Measurements from ENCODE around the gene CCNY. TPM values are rescaled to one million over a fixed set of nuclear protein-coding genes. Genes with fewer than 3 reads are reported as not detected.

The CCNY gene
- total and polyA plus RNA-seq, 2 of the 13 experiments (the other 11 are each of a cell fraction or from before 2014, with no cell fraction given), result 48.2 to 54.7 TPM

DNA sequence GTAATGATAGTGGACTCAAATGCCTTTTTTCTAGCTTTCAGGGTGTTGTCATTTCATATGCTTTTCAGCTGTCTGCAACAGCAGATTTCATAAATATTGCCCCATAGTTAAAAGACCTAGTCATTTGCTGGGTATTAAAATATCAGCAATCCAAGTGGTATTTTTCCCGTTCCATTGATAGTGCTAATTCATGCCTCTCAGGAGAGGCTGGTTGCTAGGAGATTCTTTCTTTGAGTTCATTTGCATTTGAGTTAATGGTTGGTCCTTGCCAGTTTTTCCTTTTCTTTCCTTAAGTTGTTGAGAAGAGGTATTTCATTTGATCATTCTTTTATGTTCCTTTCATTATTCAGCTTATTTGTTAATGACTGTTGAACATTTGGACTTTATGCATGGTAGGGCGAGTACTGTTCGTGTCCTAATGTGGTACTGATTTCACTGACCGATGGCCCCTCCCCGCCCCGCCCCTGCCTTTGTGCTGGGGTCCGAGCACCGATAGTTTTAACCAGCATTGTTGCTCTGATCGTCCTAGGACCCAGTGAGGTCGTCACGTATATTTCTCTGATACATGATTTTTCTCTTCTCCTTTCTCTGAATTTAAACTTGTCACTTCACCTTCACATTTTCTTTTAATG is 128.6 kb downstream of the CCNY start:
- CTCF ChIA-PET (ENCODE audit: low intra/inter-chr PET ratio, low total read pairs), result no interaction called here
- Histone ChIP-seq H3K27me3 (ENCODE audit: control insufficient read depth in 1 of 2, insufficient read depth in 2 of 2, low read length in 2 of 2) (no peaks in the 10 kb centered on the region), H3K36me3 (replicated peaks in 1 of 2; ENCODE audit: control insufficient read depth in 1 of 2, insufficient read depth in 2 of 2, low read length in 2 of 2) (no peaks in the 10 kb centered on the region), H3K9ac (ENCODE audit: insufficient read depth, low read depth, low read length) (no peak overlapping the region), H3K4me1 (ENCODE audit: insufficient read depth, low read length) (peaks cover 79% of the 10 kb centered on the region), H3K9me3 (ENCODE audit: low read length) (no peaks in the 10 kb centered on the region), H3K4me3 (replicated peaks in 1 of 3; ENCODE audit: insufficient read depth in 1 of 3, low read depth in 2 of 3, low read length in 3 of 3) (no peak overlapping the region), H4K20me1 (ENCODE audit: insufficient read depth, low read length) (peaks cover 32% of the 10 kb centered on the region), H2AFZ (ENCODE audit: low read length) (no peak overlapping the region), H3K27ac (ENCODE audit: extremely low read length, insufficient read depth, low read length) (no peak overlapping the region), H3K79me2 (ENCODE audit: insufficient read depth, low read length) (peaks cover 86% of the 10 kb centered on the region), H3K4me2 (ENCODE audit: low read depth, low read length) (no peak overlapping the region)
- no peak for ATAC-seq
- POLR2A ChIA-PET, result no interaction called here
- no peak for DNase-seq (ENCODE audit: low spot score)
- in situ Hi-C loops (cut with HindIII; ENCODE audit: extremely low pct_ligation_motif_present, low pct_unique_long_range_greater_than_20kb) (no loop called here), intact Hi-C loops (cut with micrococcal nuclease; ENCODE audit: unreplicated experiment) (no loop called here)
- FAIRE-seq, result no peak
- BruUV-seq (replicated peaks), result no TSS peak
- WGBS (ENCODE audit: low lambda C conversion rate), result 97% methylated on average over 11 of the region's 11 CpGs
- TF ChIP-seq ZNF143 (CRISPR knock-in tag; IDR thresholded peaks at IDR 0.05), result no peak

GRCh38 chr10:35465673-35466072 is 129.4 kb downstream of the CCNY start:
- no peak overlapping the region for H3K27ac ChIP-seq (ENCODE audit: extremely low read length, insufficient read depth, low read length)
- DNase-seq (ENCODE audit: low spot score) (no peak), ATAC-seq (no peak), FAIRE-seq (no peak)
- TF ChIP-seq ZGPAT (CRISPR knock-in tag; IDR thresholded peaks at IDR 0.05) (no peak), ZKSCAN8 (CRISPR knock-in tag; IDR thresholded peaks at IDR 0.05; ENCODE audit: borderline replicate concordance) (no peak), ZNF772 (CRISPR knock-in tag; IDR thresholded peaks at IDR 0.05) (no peak), AFF4 (CRISPR knock-in tag; IDR thresholded peaks at IDR 0.05) (no peak), YY1 (IDR thresholded peaks at IDR 0.05; ENCODE audit: insufficient read depth, insufficient replicate concordance, low read depth, low read length) (no peak), MAFG (CRISPR knock-in tag; IDR thresholded peaks at IDR 0.05) (no peak)
- TF ChIP-seq, protein P1, sequence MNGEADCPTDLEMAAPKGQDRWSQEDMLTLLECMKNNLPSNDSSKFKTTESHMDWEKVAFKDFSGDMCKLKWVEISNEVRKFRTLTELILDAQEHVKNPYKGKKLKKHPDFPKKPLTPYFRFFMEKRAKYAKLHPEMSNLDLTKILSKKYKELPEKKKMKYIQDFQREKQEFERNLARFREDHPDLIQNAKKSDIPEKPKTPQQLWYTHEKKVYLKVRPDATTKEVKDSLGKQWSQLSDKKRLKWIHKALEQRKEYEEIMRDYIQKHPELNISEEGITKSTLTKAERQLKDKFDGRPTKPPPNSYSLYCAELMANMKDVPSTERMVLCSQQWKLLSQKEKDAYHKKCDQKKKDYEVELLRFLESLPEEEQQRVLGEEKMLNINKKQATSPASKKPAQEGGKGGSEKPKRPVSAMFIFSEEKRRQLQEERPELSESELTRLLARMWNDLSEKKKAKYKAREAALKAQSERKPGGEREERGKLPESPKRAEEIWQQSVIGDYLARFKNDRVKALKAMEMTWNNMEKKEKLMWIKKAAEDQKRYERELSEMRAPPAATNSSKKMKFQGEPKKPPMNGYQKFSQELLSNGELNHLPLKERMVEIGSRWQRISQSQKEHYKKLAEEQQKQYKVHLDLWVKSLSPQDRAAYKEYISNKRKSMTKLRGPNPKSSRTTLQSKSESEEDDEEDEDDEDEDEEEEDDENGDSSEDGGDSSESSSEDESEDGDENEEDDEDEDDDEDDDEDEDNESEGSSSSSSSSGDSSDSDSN (CRISPR knock-in tag; IDR thresholded peaks at IDR 0.05), result no peak
- TF ChIP-seq, protein P2, sequence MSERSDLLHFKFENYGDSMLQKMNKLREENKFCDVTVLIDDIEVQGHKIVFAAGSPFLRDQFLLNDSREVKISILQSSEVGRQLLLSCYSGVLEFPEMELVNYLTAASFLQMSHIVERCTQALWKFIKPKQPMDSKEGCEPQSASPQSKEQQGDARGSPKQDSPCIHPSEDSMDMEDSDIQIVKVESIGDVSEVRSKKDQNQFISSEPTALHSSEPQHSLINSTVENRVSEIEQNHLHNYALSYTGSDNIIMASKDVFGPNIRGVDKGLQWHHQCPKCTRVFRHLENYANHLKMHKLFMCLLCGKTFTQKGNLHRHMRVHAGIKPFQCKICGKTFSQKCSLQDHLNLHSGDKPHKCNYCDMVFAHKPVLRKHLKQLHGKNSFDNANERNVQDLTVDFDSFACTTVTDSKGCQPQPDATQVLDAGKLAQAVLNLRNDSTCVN (CRISPR knock-in tag; IDR thresholded peaks at IDR 0.05; ENCODE audit: borderline replicate concordance), result no peak
- intact Hi-C loops (cut with micrococcal nuclease; ENCODE audit: unreplicated experiment), result no loop called here
- no peaks in the 10 kb centered on the region for H3K9me3 ChIP-seq (ENCODE audit: low read length)
- ChIA-PET POLR2A (no interaction called here), CTCF (ENCODE audit: low intra/inter-chr PET ratio, low total read pairs) (no interaction called here)
- H3K27me3 ChIP-seq (ENCODE audit: control insufficient read depth in 1 of 2, insufficient read depth in 2 of 2, low read length in 2 of 2), result no peaks in the 10 kb centered on the region
- in situ Hi-C loops (cut with HindIII; ENCODE audit: extremely low pct_ligation_motif_present, low pct_unique_long_range_greater_than_20kb), result no loop called here
- 92% methylated on average over 5 of the region's 5 CpGs for WGBS (ENCODE audit: low lambda C conversion rate)
- peaks cover 90% of the 10 kb centered on the region for H3K79me2 ChIP-seq (ENCODE audit: insufficient read depth, low read length)
- no peaks in the 10 kb centered on the region for H3K36me3 ChIP-seq (replicated peaks in 1 of 2; ENCODE audit: control insufficient read depth in 1 of 2, insufficient read depth in 2 of 2, low read length in 2 of 2)
- H3K9ac ChIP-seq (ENCODE audit: insufficient read depth, low read depth, low read length), result no peak overlapping the region
- no peak overlapping the region for H2AFZ ChIP-seq (ENCODE audit: low read length)
- H3K4me2 ChIP-seq (ENCODE audit: low read depth, low read length), result no peak overlapping the region
- no TSS peak for BruUV-seq (replicated peaks)
- peaks cover 79% of the 10 kb centered on the region for H3K4me1 ChIP-seq (ENCODE audit: insufficient read depth, low read length)
- peaks cover 39% of the 10 kb centered on the region for H4K20me1 ChIP-seq (ENCODE audit: insufficient read depth, low read length)
- H3K4me3 ChIP-seq (replicated peaks in 1 of 3; ENCODE audit: insufficient read depth in 1 of 3, low read depth in 2 of 3, low read length in 3 of 3), result no peak overlapping the region

All from HepG2 (cell line).